NK-92 (cell line): Measurements from ENCODE around the gene MRRF.

Experiments used
- DNase-seq: peaks from one replicate; lab custom pipeline; 2025; ENCODE audit not compliant: unreplicated experiment; lab: John Stamatoyannopoulos, UW

The MRRF gene

GRCh38 chr9:122378236-122378635 lies 113.6 kb downstream of the MRRF start:
- no peak for DNase-seq

- DNase-seq: no peak
These were observed 114.7 kb downstream of the MRRF start for GRCh38 chr9:122379340-122379739.

DNA sequence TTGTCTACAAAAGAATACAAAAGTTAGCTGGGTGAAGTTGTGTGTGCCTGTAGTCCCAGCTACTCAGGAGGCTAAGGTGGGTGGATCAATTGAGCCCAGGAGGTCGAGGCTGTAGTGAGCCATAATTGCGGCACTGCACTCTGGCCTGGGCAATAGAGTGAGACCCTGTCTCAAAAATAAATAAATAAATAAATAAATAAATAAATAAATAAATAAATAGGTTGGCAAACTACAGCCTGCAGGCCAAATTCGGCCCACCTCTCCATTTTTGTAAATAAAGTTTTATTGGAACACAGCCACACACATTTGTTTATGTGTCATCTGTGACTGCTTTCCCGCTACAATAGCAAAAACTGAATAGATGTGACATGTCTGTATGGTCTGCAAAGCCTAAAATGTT lies 115.6 kb downstream of the MRRF start:
- no peak for DNase-seq
